IMR-90 (cell line): ENCODE results near the gene TAF8.

Experiments used
- BHLHE40 ChIP-seq: fragments of 150-350 bp; IDR thresholded peaks from 2 replicates; pipeline ENCODE4 v1.6.1; 2016; ENCODE audit warnings: mild to moderate bottlenecking, low read depth, low read length
- CTCF ChIP-seq: conservative IDR thresholded peaks from 2 replicates; pipeline ENCODE4 v1.5.1; 2012; ENCODE audit warnings: mild to moderate bottlenecking, low read depth, low read length, improper control_type of control experiment
- POLR2A ChIP-seq: IDR thresholded peaks from 2 replicates; pipeline ENCODE4 v1.6.1; 2012; ENCODE audit warnings: mild to moderate bottlenecking, low read depth, low read length

GRCh38 chr6:42017021-42017643, 33.2 kb upstream of the TAF8 start:
- TF ChIP-seq BHLHE40, result no peak
- TF ChIP-seq POLR2A, result no peak
- TF ChIP-seq CTCF, result no peak
